ENCODE measurements around the gene ERBB4. TPM values are rescaled to one million over a fixed set of nuclear protein-coding genes. Genes with fewer than 3 reads are reported as not detected.
A peak's percentile ranks its signal among the peaks of the same experiment; 100 is the strongest.
"Not testable (repeated sequence)": the region's sequence is repeated elsewhere in the genome, so short reads cannot be mapped to it uniquely, and the experiment has no call there.

Gene ERBB4
- total RNA-seq, 1 experiment from 2014 or later, result not detected

DNA sequence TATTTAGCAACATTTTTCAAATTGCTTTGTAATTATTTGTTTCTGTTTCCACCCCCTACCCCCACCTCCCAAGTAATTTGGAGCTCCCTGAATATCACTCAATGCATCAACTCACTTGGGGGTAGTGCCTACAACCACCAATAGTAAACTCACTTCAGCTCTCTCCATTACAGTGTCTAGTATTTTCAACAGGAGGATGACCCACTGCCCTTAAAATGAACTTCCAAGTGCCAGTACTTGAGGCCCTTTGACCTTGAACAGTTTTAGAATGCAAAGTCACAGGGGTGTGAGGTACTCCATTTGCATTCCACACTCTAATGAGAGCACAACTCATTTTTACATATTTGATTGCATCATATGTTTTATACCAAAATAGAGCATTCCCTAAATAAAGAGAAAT is 523.0 kb downstream of the ERBB4 start:
- no peak for DNase-seq (ENCODE audit: low spot score)

DNA sequence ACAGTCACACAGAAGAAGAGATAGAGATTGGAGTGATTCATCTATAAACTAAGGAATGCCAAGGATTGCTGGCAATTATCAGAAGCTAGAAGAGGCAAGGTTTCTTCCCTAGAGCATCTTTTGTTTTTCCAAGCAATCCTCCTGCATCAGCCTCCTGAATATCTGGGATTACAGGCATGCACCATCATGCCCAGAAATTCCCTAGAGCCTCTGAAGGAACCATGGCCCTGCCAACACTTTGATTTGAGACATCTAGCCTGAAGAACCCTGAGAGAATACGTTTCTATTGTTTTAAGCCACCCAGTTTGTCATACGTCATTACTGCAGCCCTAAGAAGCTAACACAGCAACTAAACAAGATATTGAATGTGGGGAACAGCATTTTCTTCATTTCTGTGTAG is 525.0 kb downstream of the ERBB4 start:
- no peak for DNase-seq (ENCODE audit: low spot score)

DNA sequence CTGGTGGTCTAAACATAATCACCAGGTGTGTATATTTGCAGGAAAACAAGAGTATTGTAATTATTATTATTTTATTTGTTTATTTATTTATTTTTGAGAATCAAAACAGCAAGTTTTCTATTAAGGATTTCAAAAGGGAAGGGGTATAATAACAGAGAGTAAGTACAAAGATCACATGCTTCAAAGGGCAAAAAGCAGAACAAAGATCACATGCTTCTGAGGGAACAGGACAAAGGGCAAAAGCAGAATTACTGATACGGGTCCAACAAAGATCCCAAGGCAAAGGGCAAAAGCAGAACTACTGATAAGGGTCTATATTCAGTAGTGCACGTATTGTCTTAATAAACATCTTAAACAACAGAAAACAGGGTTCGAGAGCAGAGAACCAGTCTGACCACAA is 528.3 kb downstream of the ERBB4 start:
- not testable (repeated sequence) for DNase-seq (ENCODE audit: low spot score)

DNA sequence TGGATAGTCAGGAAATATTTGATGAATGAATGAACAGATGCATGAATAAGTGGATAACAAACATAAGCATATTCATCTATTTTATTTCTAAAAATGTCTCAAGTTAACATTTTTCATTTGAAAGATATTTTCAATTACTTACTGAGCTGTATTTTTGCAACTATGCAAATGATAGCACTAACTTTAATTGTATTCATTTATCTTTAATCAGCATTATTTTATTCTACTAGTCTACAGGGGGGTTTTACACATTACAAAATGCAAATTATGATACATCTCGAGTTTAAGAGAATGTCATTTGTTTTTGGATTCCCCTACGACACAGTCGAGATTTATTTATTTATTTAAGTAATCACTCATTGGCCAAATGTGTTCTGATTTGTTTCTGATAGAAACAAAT is 530.6 kb downstream of the ERBB4 start:
- DNase-seq (ENCODE audit: low spot score), result no peak

DNA sequence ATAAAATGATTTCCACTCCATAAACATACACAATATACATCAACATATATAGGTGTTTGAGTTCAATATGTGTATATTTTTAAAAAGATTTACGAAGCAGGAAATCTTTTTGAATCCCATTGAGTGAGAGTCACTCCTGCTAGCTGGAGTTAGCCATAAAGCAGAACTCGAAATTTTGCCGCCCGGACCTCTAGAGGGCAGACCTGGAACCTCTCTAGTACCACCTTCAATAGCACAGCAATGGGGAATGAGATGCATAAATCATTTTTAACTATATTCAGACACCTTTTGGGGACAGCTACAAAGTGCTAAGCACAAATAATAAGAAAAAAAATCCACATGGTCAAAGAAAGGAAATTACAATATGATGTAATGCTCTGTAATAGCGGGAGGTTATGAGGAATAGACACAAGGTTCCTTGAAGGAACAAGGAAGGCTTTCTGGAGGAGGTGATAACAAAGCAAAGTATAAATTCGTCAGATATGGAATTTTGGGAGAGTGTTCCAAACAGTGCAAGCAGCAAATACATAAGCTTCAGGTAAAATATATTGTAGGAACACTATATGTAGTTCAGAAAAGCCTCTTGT is 533.4 kb downstream of the ERBB4 start:
- peak; percentile 63 for DNase-seq (ENCODE audit: low spot score)

DNA sequence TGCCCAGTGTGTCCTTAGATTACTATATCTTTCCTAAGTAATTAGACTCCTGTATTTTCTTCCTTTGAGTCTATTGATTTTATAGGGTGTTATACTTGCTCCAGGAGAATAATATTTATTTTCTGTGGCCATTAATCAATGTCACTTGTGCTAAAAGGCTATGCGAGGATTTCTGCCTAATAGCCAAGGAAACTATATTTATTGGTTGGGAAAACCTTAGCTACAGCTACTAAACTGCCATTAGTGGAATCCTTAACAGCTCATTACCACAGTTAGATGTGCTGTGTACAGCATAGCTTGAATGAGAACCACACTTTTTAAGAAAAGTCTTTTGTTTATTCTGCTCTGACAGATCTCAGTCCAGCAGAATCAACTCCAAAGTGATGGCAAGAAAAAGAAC is 537.3 kb downstream of the ERBB4 start:
- DNase-seq (ENCODE audit: low spot score), result no peak

DNA sequence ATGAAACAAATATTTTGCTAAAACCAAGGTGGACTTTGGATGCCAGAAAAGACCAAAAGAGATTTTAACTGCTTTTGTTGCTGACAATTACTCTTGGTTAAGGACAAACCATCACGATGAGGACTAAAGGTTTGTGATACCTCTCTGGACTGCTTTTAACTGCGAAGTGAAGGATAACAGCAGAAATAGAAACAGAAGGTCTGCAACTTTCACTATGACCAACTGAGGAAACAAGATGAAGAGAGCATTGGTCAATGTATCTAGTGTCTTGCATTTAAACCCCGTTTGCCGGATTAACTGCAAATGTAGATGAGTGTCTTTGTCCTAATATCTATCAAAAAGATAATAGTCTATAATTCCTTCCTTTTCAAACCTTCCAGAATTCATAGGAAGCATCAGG is 541.7 kb downstream of the ERBB4 start:
- DNase-seq (ENCODE audit: low spot score), result no peak

DNA sequence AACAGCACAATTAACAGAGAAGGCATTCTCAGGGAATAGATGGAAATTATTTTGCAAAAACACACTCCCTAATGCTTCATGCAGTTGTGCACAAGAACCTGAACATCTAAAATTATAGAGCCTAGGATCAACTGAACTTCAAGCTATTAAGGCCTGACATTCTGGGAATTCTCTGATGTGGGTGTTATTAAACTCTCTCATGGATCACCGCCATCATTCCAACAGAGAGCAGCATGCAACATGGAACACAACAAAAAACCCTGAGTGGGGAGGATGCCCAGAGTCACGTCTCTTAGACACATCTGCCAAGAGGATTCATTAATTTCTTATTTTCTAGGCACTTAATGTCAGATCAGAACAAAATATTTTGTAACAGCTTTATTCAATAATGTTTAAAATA is 543.8 kb downstream of the ERBB4 start:
- DNase-seq (ENCODE audit: low spot score), result no peak

DNA sequence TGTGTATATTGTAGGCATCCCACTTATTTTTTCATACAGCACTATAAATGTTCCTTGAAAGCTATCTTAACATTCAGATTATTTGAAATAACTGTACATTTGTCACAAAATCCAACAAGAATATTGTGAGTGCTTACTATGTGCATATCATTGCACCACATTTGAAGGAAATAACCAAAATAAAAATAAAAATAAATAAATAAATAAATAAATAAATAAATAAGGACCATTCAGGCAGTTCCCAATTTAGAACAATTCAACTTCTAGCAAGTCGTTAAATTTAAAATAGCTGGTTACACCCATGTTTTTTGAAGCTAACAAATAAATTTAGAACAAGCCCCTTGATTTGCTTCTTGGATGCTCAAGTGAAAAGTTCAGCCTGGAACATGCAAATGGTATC is 548.3 kb downstream of the ERBB4 start:
- no peak for DNase-seq (ENCODE audit: low spot score)

DNA sequence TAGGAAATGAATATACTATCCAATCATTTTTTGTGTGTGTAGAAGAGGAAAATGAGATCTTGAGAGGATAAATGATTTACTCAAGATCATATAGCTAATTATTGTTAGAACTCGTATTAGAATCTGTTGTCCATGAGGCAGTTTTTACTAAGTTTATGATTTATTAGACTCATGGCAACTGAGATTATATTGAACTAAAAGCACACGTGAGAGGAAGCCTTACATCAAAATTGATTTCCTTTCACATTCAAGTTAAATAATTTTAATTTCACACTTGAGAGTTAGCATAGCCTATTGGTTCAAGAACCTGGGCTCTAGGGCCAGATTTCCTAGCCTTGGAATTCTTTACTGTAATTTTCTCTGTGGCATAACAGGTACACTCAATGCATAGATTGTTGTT is 552.3 kb downstream of the ERBB4 start:
- DNase-seq (ENCODE audit: low spot score), result no peak

DNA sequence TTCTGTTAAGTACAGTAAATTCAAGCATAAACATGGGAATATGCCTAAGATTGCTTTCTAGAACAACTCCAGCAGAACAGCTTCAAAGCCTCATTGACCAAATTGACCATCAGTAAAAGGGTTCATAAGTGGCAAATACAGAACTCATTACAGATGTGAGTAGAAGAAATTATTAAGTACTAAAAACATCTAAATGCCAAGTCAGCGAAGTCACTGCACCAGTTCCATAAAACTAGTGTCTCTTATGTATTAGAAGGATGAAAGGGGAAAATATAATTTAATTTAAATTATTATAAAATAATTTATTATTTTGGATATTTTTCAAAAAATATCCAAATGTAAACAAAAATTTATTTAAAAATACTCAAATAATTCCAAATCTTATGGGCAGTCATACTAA is 553.2 kb downstream of the ERBB4 start:
- DNase-seq (ENCODE audit: low spot score), result no peak

DNA sequence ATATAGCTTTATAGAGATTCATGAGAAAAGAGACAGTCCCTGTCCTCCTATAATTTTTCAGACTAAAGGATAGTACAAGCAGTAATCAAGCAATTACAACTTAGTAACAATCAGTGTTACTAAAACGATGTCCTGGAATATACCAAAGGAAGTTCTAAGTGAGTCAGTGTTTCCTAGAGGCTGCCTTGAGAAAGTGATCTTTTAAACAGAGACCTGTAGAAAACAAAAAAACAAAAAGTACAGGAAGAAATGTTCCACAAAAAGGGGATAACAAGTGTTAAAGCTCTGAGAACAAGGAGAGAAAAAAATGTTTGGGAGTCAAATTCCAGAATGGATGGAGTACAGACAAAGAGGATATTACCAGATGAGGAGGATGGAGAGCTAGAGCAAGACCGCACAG is 556.4 kb downstream of the ERBB4 start:
- DNase-seq (ENCODE audit: low spot score), result no peak

DNA sequence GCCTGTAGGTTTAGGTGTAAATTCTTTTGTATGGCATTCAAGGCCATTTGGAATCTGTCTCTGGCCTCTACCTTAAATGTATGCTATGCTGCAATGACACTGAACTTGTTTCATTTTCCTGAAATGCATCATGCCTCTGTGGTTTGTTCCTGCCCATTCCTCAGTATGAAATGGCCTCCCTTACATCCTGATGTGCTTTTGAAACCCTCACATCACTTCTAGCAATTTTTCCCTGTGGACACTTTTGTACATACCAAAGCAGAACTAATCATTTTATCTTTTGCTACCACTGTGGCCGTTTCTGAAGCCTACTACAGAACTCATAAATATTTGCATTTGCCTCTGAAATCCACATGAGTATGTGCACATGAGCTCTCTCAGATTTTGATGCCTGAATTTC is 557.2 kb downstream of the ERBB4 start:
- DNase-seq (ENCODE audit: low spot score), result no peak

DNA sequence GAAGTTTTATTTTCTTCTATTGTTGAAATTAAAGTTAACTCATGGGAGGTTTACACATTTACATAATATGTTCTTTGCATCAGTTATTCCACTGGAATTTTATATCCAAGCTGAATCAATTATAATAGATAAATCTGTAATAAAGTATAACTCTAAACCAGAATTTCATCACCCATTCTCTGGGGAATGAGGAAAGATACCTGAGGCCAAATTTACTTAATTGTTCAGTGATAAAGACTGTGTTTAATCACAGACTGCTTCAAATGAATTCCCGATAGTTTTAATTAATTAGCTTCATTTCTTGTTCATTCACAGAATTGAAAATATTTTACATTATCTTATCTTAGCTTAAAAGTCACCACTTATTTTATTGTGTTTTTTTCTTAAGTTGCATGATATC is 562.5 kb downstream of the ERBB4 start:
- no peak for DNase-seq (ENCODE audit: low spot score)

DNA sequence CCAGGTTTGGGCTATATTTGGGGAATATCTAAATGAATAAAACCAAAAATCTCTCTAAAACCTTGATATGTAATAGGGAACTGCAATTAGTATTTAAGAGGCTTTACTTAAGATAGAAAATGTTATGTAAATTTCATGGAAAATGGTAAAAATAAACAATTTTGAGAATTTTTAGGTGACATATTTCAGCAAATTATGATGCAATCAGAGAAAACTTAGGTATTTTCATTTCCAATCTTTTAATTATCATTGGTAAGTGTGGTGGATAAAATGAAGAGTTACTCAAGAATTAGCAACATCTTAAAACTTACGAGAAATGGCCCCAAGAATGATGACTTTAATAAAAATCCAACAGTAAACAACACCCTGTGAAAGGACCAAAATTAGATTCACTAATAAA is 571.4 kb downstream of the ERBB4 start:
- DNase-seq (ENCODE audit: low spot score), result no peak

DNA sequence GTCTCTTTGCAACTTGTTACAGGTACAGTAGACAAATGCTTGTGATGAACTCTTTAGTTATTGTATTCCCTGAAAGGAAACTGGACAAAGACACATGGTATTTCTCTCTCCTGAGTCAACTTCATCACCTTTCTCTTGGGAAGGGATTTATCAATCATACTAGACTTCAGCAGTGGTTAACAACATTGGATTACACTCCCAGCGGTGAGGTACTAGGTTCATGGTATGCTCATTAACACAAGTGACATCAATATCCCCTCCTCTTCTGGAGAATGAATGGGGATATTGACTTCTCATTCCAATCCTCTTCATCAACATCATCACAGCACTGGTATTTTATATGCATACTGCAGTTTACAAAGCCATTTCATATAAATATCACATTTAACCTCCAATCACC is 574.6 kb downstream of the ERBB4 start:
- no peak for DNase-seq (ENCODE audit: low spot score)

DNA sequence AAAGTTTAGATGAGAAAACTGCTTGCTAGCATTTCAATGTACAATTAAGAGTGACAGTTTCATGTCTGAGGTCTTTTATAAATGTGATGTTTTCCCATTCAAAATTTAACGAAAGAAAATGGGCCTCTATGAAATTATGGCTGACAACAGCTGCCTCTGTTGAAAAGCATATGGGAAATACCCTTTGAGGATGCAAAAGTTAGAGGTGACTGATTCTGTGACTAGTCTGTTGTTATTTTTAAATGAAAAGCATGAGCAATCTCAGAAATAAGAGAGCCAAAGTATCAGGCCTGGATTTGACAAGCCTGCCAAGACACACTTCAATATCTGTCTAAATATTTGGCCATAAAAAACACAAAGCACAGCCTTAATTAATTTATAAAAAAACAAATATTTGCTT is 580.8 kb downstream of the ERBB4 start:
- DNase-seq (ENCODE audit: low spot score), result no peak

DNA sequence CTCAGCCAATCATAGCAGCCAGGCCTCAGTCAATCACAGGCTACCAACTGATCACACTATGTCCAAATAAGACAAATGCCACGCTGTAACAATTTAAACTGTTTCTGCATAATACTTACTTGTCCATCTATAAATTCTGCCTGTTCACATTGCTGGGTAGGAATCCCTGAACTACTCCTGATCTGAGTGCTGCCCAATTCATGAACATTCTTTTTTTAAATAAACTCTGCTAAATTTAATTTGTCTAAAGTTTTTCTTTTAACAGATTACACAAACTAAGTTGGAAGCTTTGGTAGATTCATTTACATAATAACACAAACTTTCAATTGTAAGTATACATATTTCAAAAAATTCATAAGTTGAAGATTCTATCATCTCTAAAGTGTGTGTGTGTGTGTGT is 583.0 kb downstream of the ERBB4 start:
- DNase-seq (ENCODE audit: low spot score), result no peak

DNA sequence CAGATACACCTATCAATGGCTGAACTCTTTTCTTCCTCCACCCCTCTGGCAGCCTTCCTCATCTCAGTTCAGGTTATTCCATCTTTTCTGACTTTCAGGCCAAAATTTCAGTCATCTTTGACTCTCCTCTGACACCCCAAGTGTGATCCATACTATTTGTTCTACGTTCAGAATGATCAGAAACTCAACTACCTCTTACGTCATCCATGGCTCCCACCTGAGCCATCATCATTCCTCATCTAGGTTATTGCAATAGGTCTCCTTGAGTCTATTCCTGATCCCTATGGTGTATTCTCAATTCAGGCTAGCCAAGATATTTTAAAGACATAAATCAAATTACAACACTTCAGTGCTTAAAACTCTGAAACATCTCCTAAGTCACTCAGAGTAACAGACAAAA is 589.7 kb downstream of the ERBB4 start:
- no peak for DNase-seq (ENCODE audit: low spot score)

DNA sequence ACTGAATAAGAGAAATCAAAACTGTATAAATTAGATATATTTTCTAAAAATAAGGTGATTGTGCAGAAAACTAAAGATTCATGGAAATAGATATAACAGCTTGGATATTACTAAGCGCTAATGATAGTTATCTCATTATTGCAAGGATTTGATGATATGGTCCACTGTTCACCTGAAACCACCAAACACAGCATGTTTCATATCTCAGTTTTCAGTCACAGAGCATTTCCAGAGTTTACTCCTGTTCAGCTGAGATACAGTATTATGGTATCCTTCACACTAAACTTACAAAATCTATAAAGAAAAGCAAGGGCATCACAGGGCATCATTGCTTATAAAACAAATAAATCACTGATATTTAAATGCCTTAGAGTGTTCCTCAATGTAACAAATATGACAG is 591.6 kb downstream of the ERBB4 start:
- DNase-seq (ENCODE audit: low spot score), result no peak

DNA sequence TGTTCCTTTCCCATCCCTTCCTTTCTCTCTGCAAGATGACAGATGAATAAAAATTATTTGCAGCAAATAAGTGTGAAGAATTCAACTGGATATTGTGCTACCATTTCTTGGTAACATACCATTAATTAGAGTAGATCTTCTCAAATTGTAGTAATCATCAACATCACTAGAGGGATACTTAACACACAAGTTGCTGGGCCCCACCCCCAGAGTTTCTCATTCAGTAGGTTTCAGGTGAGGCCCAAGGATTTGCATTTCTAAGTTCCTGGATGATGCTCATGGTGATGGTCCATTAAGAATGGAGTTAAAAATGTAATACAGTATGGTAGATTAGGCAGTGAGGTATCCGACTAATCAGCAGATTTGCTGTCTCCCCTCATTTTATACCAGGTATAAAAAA is 594.0 kb downstream of the ERBB4 start:
- DNase-seq (ENCODE audit: low spot score), result peak; percentile 9

DNA sequence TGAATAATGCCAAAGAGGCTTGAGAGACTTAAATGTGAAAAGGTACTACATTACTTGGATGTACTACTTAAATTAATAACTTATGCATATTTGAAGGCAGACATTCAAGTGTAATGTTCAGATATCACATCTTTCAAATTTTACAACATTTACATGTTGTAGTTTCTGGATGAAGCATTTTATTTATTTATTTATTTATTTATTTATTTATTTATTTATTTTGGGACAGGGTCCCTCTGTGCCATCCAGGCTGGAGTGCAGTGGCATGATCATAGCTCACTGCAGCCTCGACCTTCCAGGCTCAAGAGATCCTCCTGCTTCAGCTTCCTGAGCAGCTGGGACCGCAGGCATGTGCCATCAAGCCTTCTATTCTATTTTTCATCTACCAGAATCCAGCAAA is 596.4 kb downstream of the ERBB4 start:
- DNase-seq (ENCODE audit: low spot score), result no peak

DNA sequence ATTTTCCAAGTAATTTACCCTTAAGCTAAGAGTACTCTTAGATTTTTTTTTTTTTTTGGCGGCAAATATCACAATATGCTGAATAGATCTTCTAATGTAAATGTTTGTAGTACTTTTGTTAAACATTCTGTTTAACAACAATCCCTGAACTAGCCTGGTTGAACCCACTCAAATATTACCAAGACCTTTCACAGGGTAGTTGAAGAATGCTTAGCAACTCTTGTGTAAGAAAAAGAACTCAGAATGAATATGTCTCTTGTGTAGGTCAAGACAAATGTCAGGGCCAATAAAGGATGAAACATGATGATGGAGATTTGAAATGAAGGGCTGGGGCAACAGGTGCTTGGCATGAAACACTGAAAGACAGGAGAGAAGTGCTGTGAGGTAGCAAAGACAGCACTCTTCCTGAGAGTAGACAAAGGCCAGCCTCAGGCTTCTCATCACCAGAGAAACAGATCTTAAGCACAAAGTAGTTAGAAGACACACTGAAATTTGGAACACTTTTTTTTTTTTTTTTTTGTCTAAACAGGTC is 597.3 kb downstream of the ERBB4 start:
- no peak for DNase-seq (ENCODE audit: low spot score)

DNA sequence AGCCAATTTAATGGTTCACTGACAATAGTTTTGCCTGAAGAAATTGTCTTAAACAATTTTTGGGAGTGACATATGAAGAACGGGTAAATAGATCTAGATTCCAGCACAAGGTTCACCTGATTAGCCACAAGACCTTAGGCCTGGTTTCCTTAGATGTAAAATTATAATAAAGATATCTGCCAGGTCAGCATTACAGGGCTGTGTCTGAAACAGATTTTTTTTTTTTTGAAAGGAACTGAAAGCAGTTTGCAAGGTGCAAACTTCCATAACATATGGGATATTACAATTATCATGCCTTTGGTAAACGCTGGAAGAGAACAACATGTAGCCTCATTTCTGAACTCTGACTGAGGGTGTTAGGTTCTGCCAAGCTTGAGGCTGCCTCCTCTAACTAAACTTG is 599.4 kb downstream of the ERBB4 start:
- DNase-seq (ENCODE audit: low spot score), result no peak
